PC-9 (cell line): Measurements from ENCODE around the gene HARBI1. TPM values are rescaled to one million over a fixed set of nuclear protein-coding genes. Genes with fewer than 3 reads are reported as not detected.

Experiments
- BruUV-seq: library from RNA; stranded (reverse); fragments of 400-500 nt; replicated peaks from 2 replicates; lab custom pipeline; 2021; lab: Mats Ljungman, UMichigan
- CTCF ChIA-PET: fragments of 300-600 bp; sonication (Branson Sonifier 250); formaldehyde crosslinking; loops from one replicate; lab custom pipeline; 2022; ENCODE audit warnings: antibody characterized with exemption; lab: Charles Lee
- POLR2A ChIA-PET: fragments of 300-600 bp; sonication (Branson Sonifier 250); formaldehyde crosslinking; loops from one replicate; lab custom pipeline; 2022; ENCODE audit warnings: antibody characterized with exemption; ENCODE audit not compliant: unreplicated experiment; lab: Charles Lee
- DNase-seq, 2 experiments: peaks; one replicate each; pipeline versions ENCODE4 v3.0.0 to v3.0.0-alpha.2; 2015 to 2022; ENCODE audit warnings: mixed read lengths in 1 of 2
- H2AFZ ChIP-seq: fragments of 200-600 bp; sonication (generic); 2 replicates; pipeline ENCODE4 v1.8.1; 2017; ENCODE audit warnings: antibody characterized with exemption
- H3F3A ChIP-seq: fragments of 200-600 bp; sonication (generic); 2 replicates; pipeline ENCODE4 v1.8.1; 2017; ENCODE audit warnings: antibody characterized with exemption, mild to moderate bottlenecking, low read depth; ENCODE audit not compliant: insufficient read depth
- H3K27ac ChIP-seq: fragments of 200-600 bp; sonication (generic); 2 replicates; pipeline ENCODE4 v1.6.1; 2016; ENCODE audit warnings: mixed run types
- H3K27me3 ChIP-seq: fragments of 200-600 bp; sonication (generic); 2 replicates; pipeline ENCODE4 v1.6.1; 2016; ENCODE audit warnings: low read depth, mixed run types; ENCODE audit not compliant: insufficient read depth
- H3K36me3 ChIP-seq: fragments of 200-600 bp; sonication (generic); 2 replicates; pipeline ENCODE4 v1.6.1; 2016; ENCODE audit warnings: low read depth, mixed run types
- H3K4me1 ChIP-seq: fragments of 200-600 bp; sonication (generic); replicated peaks from 2 replicates; pipeline ENCODE4 v1.6.1; 2016; ENCODE audit warnings: mixed run types; ENCODE audit not compliant: insufficient read depth
- H3K4me2 ChIP-seq: fragments of 200-600 bp; sonication (generic); 2 replicates; pipeline ENCODE4 v1.6.1; 2017; ENCODE audit warnings: mixed run types
- H3K4me3 ChIP-seq: fragments of 200-600 bp; sonication (generic); 2 replicates; pipeline ENCODE4 v1.6.1; 2016; ENCODE audit warnings: mixed run types
- H3K79me2 ChIP-seq: fragments of 200-600 bp; sonication (generic); 2 replicates; pipeline ENCODE4 v1.6.1; 2017; ENCODE audit warnings: low read depth, mixed run types
- H3K9me2 ChIP-seq: fragments of 200-600 bp; sonication (generic); 2 replicates; pipeline ENCODE4 v1.8.1; 2017; ENCODE audit warnings: mild to moderate bottlenecking; ENCODE audit not compliant: insufficient read depth
- H3K9me3 ChIP-seq: fragments of 200-600 bp; sonication (generic); 2 replicates; pipeline ENCODE4 v1.8.1; 2016; ENCODE audit warnings: low read depth; ENCODE audit not compliant: insufficient read depth
- H4K20me1 ChIP-seq: fragments of 200-600 bp; sonication (generic); 2 replicates; pipeline ENCODE4 v1.8.1; 2017; ENCODE audit not compliant: insufficient read depth
- CTCF ChIP-seq: fragments of 200-600 bp; sonication (generic); conservative IDR thresholded peaks from 2 replicates; pipeline ENCODE4 v1.6.1; 2017; ENCODE audit warnings: mixed run types, antibody characterized with exemption, mild to moderate bottlenecking, moderate library complexity
- EZH2 ChIP-seq: fragments of 200-600 bp; sonication (generic); IDR thresholded peaks from 2 replicates; pipeline ENCODE4 v1.8.0; 2017; ENCODE audit warnings: antibody characterized with exemption, low read depth
- intact Hi-C: fragments of 100-400 bp; cut with micrococcal nuclease; formaldehyde crosslinking; loops from one replicate; pipeline ENCODE4 v1.10.0; 2022; ENCODE audit not compliant: unreplicated experiment
- total RNA-seq: library from RNA; stranded (reverse); gene quantifications from 2 replicates; pipeline ENCODE4 v1.2.3, GENCODE V29; 2021

HARBI1 gene
- total RNA-seq, 1 experiment from 2014 or later, result 8.0 TPM

GRCh38 chr11:46557684-46558151 is 59.3 kb downstream of the HARBI1 start:
- ChIA-PET POLR2A (no interaction called here), CTCF (no interaction called here)
- H3F3A ChIP-seq, result peaks cover 61% of the 10 kb centered on the region
- no peaks in the 10 kb centered on the region for H3K36me3 ChIP-seq
- H3K9me2 ChIP-seq, result no peaks in the 10 kb centered on the region
- peak overlapping the region; percentile 61 for H3K4me2 ChIP-seq
- DNase-seq, result peak; percentile 31 to 70
- no TSS peak for BruUV-seq
- H3K4me3 ChIP-seq, result no peak overlapping the region
- intact Hi-C loops, result no loop called here
- no peaks in the 10 kb centered on the region for H4K20me1 ChIP-seq
- no peaks in the 10 kb centered on the region for H3K9me3 ChIP-seq
- no peaks in the 10 kb centered on the region for H3K27me3 ChIP-seq
- H3K4me1 ChIP-seq, result peaks cover 89% of the 10 kb centered on the region
- no peak overlapping the region for H2AFZ ChIP-seq
- peaks cover 88% of the 10 kb centered on the region for H3K79me2 ChIP-seq
- TF ChIP-seq EZH2 (no peak), CTCF (no peak)
- H3K27ac ChIP-seq, result peak overlapping the region; percentile 66

- H3K27me3 ChIP-seq, result no peaks in the 10 kb centered on the region
- ChIA-PET POLR2A (interaction anchor here (0.6 to 0.8 kb wide), 2 partner anchors 64 to 158 kb away, joined by 5 to 6 read pairs; no protein-coding TSS in a partner anchor), CTCF (interaction anchor here (0.6 to 1.6 kb wide), 3 partner anchors 26 to 509 kb away, joined by 3 to 12 read pairs (median 4); partner anchors contain the start of genes ATG13 and HARBI1)
- H3K79me2 ChIP-seq, result peaks cover 89% of the 10 kb centered on the region
- H3K4me1 ChIP-seq, result peaks cover 75% of the 10 kb centered on the region
- H3F3A ChIP-seq, result peaks cover 56% of the 10 kb centered on the region
- H2AFZ ChIP-seq, result no peak overlapping the region
- no peaks in the 10 kb centered on the region for H3K36me3 ChIP-seq
- peak overlapping the region; percentile 77 for H3K4me2 ChIP-seq
- no peaks in the 10 kb centered on the region for H4K20me1 ChIP-seq
- H3K9me3 ChIP-seq, result no peaks in the 10 kb centered on the region
- intact Hi-C loops, result loop anchor here (2.0 kb wide), 1 partner anchor 61 kb away; the partner anchor contains the start of genes ATG13 and HARBI1
- BruUV-seq, result no TSS peak
- H3K4me3 ChIP-seq, result peak overlapping the region; percentile 43; the same call in 1 of the 2 replicates
- H3K9me2 ChIP-seq, result no peaks in the 10 kb centered on the region
- H3K27ac ChIP-seq, result peak overlapping the region; percentile 95
- TF ChIP-seq EZH2 (no peak), CTCF (no peak)
- peak in 1 of 2 experiments; percentile 71 for DNase-seq
Measured at GRCh38 chr11:46555267-46556054, 61.6 kb downstream of the HARBI1 start.
